Mucosa of rectum (tissue), 2 donors: ENCODE measurements around the gene ZSCAN2.
A peak's percentile ranks its signal among the peaks of the same experiment; 100 is the strongest.
"Not testable (repeated sequence)": the region's sequence is repeated elsewhere in the genome, so short reads cannot be mapped to it uniquely, and the experiment has no call there.

Experiments
- H3K27ac ChIP-seq, 2 donors: one replicate each; pipeline ENCODE4 v1.7.0; 2013; ENCODE audit warnings: inconsistent platforms in 2 of 2, low read depth in 2 of 2, low read length in 2 of 2
- H3K27me3 ChIP-seq, 2 donors: one replicate each; pipeline ENCODE4 v1.7.0; 2013; ENCODE audit warnings: low read length in 2 of 2; ENCODE audit not compliant: control insufficient read depth in 2 of 2, insufficient read depth in 2 of 2
- H3K36me3 ChIP-seq, 2 donors: one replicate each; pipeline ENCODE4 v1.7.0; 2013; ENCODE audit warnings: low read length in 2 of 2; ENCODE audit not compliant: control insufficient read depth in 2 of 2, insufficient read depth in 2 of 2
- H3K4me1 ChIP-seq, 2 donors: one replicate each; pipeline ENCODE4 v1.7.0; 2013; ENCODE audit warnings: low read length in 2 of 2, mild to moderate bottlenecking in 1 of 2; ENCODE audit not compliant: control insufficient read depth in 2 of 2, insufficient read depth in 2 of 2
- H3K4me3 ChIP-seq, 2 donors: one replicate each; pipeline ENCODE4 v1.7.0; 2013; ENCODE audit warnings: low read length in 2 of 2
- H3K9ac ChIP-seq, 2 donors: one replicate each; pipeline ENCODE4 v1.7.0; 2013; ENCODE audit warnings: low read length in 2 of 2, low read depth in 1 of 2, mild to moderate bottlenecking in 1 of 2
- H3K9me3 ChIP-seq, 2 donors: one replicate each; pipeline ENCODE4 v1.7.0; 2013; ENCODE audit warnings: low read length in 2 of 2; ENCODE audit not compliant: control insufficient read depth in 2 of 2
- donor health status: healthy.
- donor health status: Normal muscosa, but diverticular disease.

The ZSCAN2 gene

DNA sequence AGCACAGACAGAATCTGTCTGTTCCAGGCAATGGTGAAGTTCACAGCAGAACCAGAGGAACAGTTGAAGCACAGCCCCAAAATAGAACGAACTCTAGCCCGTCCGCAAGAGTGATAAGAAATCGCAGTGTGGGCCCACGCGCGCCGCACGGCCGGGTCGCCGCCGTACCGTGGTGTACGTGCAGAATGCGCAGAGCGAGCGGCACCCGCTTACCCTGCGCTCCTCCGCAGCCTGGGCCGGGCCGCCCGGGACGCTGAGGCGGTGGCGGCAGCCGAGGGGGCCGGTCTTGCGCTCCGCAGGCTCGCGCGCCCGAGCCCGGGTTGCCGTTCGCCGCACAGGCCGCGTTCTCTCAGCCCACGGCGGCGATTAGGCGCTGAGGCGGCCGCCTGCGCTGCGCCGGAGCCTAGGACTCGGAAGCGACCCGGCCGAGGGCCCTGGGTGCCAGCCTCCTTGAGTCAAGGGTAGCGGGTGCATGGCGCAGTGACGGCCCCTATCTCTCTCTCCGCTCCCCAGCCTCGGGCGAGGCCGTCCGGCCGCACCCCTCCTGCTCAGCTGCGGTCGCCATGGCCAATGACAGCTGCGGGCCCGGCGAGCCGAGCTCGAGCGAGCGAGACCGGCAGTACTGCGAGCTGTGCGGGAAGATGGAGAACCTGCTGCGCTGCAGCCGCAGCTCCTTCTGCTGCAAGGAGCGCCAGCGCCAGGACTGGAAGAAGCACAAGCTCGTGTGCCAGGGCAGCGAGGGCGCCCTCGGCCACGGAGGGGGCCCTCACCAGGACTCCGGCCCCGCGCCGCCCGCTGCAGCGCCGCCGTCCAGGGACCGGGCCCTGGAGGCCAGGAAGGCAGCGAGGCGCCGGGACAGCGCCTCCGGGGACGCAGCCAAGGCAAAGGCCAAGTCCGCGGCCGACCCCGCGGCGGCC lies 32.8 kb downstream of the ZSCAN2 start:
- peaks cover 20 to 24% of the 10 kb centered on the region in 2 donors for H3K4me1 ChIP-seq
- H3K4me3 ChIP-seq = peak overlapping the region; percentile 74 to 84
- H3K27me3 ChIP-seq = no peaks in the 10 kb centered on the region
- H3K27ac ChIP-seq = peak overlapping the region; percentile 92 to 93
- no peaks in the 10 kb centered on the region for H3K9me3 ChIP-seq
- H3K9ac ChIP-seq = peak overlapping the region; percentile 82 to 83
- peaks cover 7 to 12% of the 10 kb centered on the region in 2 donors for H3K36me3 ChIP-seq

DNA sequence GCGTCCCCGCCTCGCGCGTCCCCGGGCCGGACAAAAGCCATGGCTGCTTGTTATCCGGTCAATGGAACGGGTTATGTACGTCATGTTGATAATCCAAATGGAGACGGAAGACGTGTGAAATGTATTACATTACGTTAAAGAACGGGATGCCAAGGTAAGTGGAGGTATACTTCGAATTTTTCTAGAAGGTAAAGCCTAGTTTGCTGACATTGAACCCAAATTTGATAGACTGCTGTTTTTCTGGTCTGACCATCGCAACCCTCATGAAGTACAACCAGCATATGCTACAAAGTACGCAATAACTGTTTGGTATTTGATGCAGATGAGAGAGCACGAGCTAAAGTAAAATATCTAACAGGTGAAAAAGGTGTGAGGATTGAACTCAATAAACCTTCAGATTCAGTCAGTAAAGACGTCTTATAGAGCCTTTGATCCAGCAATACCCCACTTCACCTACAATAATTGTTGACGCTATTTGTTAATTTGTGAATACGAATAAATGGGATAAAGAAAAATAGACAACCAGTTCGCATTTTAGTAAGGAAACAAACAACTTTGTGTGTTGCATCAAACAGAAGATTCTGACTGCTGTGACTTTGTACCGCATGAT lies 33.5 kb downstream of the ZSCAN2 start:
- H3K27me3 ChIP-seq = no peaks in the 10 kb centered on the region
- H3K4me3 ChIP-seq = peak overlapping the region; percentile 74 to 84
- H3K4me1 ChIP-seq = peaks cover 20 to 24% of the 10 kb centered on the region in 2 donors
- peak overlapping the region; percentile 92 to 93 for H3K27ac ChIP-seq
- peaks cover 8 to 15% of the 10 kb centered on the region in 2 donors for H3K36me3 ChIP-seq
- peak overlapping the region; percentile 82 to 83 for H3K9ac ChIP-seq
- H3K9me3 ChIP-seq = no peaks in the 10 kb centered on the region

DNA sequence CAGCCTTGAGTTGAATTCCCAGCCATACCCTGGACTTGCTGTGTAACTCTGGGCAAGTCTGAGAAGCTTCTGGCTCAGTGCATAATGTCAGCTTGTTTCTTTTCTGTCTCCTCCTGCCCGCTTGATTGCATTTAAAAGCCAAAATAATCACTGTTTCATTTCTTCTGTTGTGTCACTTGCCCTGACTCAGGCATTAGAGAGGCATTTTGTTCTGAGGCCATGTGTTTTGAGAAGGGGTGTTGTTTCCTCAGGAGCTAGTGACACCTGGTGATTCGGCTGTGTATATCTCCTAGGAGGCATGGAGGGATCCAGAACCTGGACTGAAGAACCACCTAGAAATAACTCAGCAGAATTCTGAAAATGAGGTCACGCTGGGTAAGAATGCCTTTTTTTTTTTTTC lies 37.3 kb downstream of the ZSCAN2 start:
- H3K9me3 ChIP-seq = no peaks in the 10 kb centered on the region
- H3K4me3 ChIP-seq = no peak overlapping the region
- no peak overlapping the region for H3K27ac ChIP-seq
- no peaks in the 10 kb centered on the region for H3K27me3 ChIP-seq
- H3K36me3 ChIP-seq = peaks cover 27 to 44% of the 10 kb centered on the region in 2 donors
- H3K9ac ChIP-seq = no peak overlapping the region
- peaks cover 5 to 7% of the 10 kb centered on the region in 2 donors for H3K4me1 ChIP-seq

DNA sequence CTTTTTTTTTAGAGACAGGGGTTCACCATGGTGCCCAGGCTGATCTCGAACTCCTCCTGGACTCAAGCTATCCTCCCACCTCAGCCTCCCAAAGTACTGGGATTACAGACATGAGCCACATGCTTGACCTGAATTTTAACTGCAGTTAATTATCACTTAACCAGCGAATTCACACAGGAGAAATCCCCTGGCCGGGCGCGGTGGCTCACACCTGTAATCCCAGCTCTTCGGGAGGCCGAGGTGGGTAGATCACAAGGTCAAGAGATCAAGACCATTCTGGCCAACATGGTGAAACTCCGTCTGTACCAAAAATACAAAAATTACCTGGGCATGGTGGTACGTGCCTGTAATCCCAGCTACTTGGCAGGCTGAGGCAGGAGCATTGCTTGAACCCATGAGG lies 41.1 kb downstream of the ZSCAN2 start:
- not testable (repeated sequence) for H3K9ac ChIP-seq, H3K27ac ChIP-seq, H3K9me3 ChIP-seq, H3K27me3 ChIP-seq, H3K4me1 ChIP-seq, H3K4me3 ChIP-seq
- H3K36me3 ChIP-seq = peaks cover 54 to 73% of the 10 kb centered on the region in 2 donors

DNA sequence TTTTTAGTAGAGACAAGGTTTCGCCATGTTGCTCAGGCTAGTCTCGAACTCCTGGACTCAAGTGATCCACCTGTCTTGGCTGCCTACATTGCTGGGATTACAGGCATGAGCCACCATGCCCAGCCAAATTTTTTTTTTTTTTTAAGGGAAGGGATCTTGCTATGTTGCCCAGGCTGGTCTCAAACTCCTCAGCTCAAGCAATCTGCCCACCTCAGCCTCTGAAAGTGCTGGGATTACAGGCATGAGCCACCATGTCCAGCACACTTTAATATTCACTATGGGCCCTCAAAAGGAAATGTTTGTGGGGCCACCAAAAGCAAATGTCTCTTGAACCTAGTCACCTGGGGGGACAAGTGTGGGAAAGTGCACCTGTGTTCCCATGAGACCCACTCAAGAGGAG lies 41.8 kb downstream of the ZSCAN2 start:
- peaks cover 59 to 76% of the 10 kb centered on the region in 2 donors for H3K36me3 ChIP-seq
- not testable (repeated sequence) for H3K4me3 ChIP-seq, H3K9ac ChIP-seq, H3K9me3 ChIP-seq, H3K4me1 ChIP-seq, H3K27ac ChIP-seq, H3K27me3 ChIP-seq

DNA sequence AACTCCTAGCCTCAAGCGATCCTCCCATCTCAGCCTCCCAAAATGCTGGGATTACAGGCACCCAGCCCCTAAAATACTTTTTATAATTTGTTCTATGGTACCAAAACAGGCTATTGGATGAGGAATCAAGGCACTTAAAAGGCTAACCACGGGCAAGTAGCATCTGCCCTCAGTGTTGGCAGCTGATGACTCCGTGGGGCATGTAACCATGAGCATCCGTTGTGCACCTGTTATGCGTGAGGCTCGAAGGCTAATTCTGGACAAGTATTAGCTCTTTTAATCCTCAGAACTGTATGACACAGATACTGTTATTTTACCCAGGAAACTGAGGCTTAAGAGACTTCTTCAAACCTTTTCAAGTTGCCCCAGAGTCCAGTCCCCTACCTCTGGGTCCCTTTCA lies 43.0 kb downstream of the ZSCAN2 start:
- no peak overlapping the region for H3K9ac ChIP-seq
- no peaks in the 10 kb centered on the region for H3K4me1 ChIP-seq
- H3K36me3 ChIP-seq = peaks cover 64 to 80% of the 10 kb centered on the region in 2 donors

DNA sequence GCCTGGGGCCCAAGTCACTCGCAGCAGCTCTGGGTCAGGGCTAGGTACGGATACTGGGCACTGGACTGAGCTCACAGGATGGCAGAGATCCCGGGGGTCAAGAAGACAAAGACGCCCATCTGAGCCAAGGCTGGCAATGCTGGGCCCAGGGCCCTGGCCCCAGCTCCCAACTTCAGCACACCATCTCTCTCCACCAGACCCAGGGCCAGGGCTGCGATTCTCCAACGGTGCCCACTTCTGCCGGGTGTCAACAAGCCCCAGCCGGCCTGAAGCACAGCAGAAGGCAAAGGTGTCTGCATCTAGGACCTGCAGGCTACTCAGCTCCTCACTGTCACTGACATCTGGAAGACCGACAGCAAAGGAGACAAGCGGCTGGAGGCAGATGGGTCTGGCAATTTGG lies 44.7 kb downstream of the ZSCAN2 start:
- Histone ChIP-seq H3K27ac (no peak overlapping the region), H3K9me3 (no peaks in the 10 kb centered on the region), H3K9ac (no peak overlapping the region), H3K27me3 (no peaks in the 10 kb centered on the region), H3K4me3 (no peak overlapping the region), H3K36me3 (peaks cover 60 to 74% of the 10 kb centered on the region in 2 donors), H3K4me1 (no peaks in the 10 kb centered on the region)

More for the DNA sequence above, 43.0 kb downstream of the ZSCAN2 start:
- Histone ChIP-seq H3K27ac (no peak overlapping the region), H3K9me3 (no peaks in the 10 kb centered on the region), H3K4me3 (no peak overlapping the region), H3K27me3 (no peaks in the 10 kb centered on the region)

DNA sequence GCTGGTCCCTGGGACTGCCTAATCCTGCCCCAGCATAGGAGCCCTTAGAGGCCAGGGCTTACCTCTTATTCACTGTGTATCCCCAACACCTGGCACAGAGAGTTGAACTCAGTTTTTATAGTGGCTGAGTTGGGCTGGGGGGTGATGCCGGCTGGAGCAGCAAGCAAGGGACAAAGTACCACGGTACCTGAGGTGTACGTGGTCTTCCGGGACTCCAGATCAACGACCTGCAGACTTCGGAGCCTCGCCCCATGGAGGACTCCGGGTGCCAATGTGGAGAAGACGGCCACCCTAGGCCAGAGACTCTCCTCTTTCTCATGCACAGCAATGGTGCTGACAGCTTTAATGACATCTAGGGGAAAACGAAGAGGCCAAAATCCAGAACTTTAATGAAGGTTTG lies 45.2 kb downstream of the ZSCAN2 start:
- H3K4me3 ChIP-seq = no peak overlapping the region
- no peaks in the 10 kb centered on the region for H3K27me3 ChIP-seq
- H3K36me3 ChIP-seq = peaks cover 55 to 72% of the 10 kb centered on the region in 2 donors
- H3K9me3 ChIP-seq = no peaks in the 10 kb centered on the region
- no peak overlapping the region for H3K9ac ChIP-seq
- no peaks in the 10 kb centered on the region for H3K4me1 ChIP-seq
- H3K27ac ChIP-seq = no peak overlapping the region

DNA sequence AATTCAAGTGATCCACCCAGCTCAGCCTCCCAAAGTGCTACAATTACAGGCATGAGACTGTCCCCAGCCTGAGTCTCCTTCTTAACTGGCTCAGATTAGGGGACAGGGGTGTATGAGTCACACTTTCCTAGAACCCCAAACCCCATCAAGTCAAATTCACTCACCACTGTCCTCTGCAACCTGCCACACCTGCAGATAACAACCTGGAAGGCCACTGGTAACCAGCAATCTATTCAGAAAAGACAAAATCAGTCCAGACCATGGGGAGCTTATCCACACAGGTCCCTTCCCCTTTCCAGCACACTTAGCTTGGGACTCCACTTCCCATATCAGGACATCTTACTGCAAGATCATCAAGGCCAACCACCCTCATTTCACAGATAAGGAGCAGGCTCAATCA lies 46.9 kb downstream of the ZSCAN2 start:
- no peaks in the 10 kb centered on the region for H3K9me3 ChIP-seq
- peaks cover 56 to 71% of the 10 kb centered on the region in 2 donors for H3K36me3 ChIP-seq
- no peaks in the 10 kb centered on the region for H3K27me3 ChIP-seq
- H3K4me1 ChIP-seq = peaks cover 0 to 4% of the 10 kb centered on the region in 2 donors
- H3K27ac ChIP-seq = no peak overlapping the region
- no peak overlapping the region for H3K4me3 ChIP-seq
- no peak overlapping the region for H3K9ac ChIP-seq

DNA sequence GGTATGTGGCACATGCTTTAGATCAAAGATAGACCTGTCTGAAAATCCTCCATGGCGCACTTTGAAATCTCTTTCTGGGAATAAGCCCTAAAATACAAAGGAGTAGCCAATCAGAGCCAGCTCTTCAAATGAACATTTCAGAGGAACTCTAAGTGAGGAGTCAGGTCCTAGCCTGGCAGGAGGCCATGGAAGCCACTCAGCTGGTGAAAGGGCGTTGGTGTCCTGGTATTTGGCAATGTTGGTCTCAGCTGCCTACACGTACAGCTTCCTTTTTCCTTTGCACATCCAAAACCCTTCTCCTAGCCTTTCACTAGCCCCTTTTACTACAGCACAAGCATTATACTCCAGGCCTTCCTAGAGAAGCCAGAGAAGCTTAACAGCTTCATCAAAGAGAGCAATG lies 47.7 kb downstream of the ZSCAN2 start:
- no peak overlapping the region for H3K4me3 ChIP-seq
- H3K27ac ChIP-seq = no peak overlapping the region
- no peaks in the 10 kb centered on the region for H3K27me3 ChIP-seq
- peaks cover 51 to 63% of the 10 kb centered on the region in 2 donors for H3K36me3 ChIP-seq
- H3K9me3 ChIP-seq = no peaks in the 10 kb centered on the region
- H3K4me1 ChIP-seq = peaks cover 3 to 12% of the 10 kb centered on the region in 2 donors
- no peak overlapping the region for H3K9ac ChIP-seq
